Measurements from ENCODE around the gene TREML2. TPM values are rescaled to one million over a fixed set of nuclear protein-coding genes. Genes with fewer than 3 reads are reported as not detected.

Gene TREML2
- total RNA-seq, 2 donors from 2014 or later, result 0.19 to 0.28 TPM

- intact Hi-C loops (cut with DNase I), result no loop called here
- DNase-seq (ENCODE audit: low spot score), result no peak
Measured at GRCh38 chr6:41157323-41157722, 43.6 kb downstream of the TREML2 start.

- intact Hi-C loops (cut with DNase I), result no loop called here
- no peak for DNase-seq (ENCODE audit: low spot score)
Measured at GRCh38 chr6:41156771-41157170, 44.2 kb downstream of the TREML2 start.

- intact Hi-C loops (cut with DNase I), result no loop called here
- no peak for DNase-seq (ENCODE audit: low spot score)
Measured at GRCh38 chr6:41156001-41156400, 44.9 kb downstream of the TREML2 start.

- intact Hi-C loops (cut with DNase I), result no loop called here
- no peak for DNase-seq (ENCODE audit: low spot score)
Measured at GRCh38 chr6:41155132-41155805, 45.7 kb downstream of the TREML2 start.

- intact Hi-C loops (cut with DNase I), result no loop called here
- no peak for DNase-seq (ENCODE audit: low spot score)
Measured at GRCh38 chr6:41153992-41154625, 46.8 kb downstream of the TREML2 start, which contains the start of gene TREML1. TREML1 (minus strand) TSS chr6:41154347; CDS start chr6:41154288, 59 bp downstream.

- intact Hi-C loops (cut with DNase I), result no loop called here
- DNase-seq (ENCODE audit: low spot score), result no peak
Measured at GRCh38 chr6:41153451-41153850, 47.5 kb downstream of the TREML2 start.

- intact Hi-C loops (cut with DNase I), result no loop called here
- DNase-seq (ENCODE audit: low spot score), result no peak
Measured at GRCh38 chr6:41150671-41151070, 50.3 kb downstream of the TREML2 start.

- intact Hi-C loops (cut with DNase I), result no loop called here
- no peak for DNase-seq (ENCODE audit: low spot score)
Measured at GRCh38 chr6:41147917-41148316, 53.0 kb downstream of the TREML2 start.

Other genes with a start within 250 kb of the TREML2 start
- gene UNC5CL, start 161.9 kb downstream of the TREML2 start, total RNA-seq, result under 1 TPM; 0.42 to 0.52 TPM
- not detected for gene TSPO2, start 158.7 kb downstream of the TREML2 start, total RNA-seq
- gene APOBEC2, start 147.9 kb downstream of the TREML2 start, total RNA-seq, result under 1 TPM in 1 of 2 donors, not detected in 1; 0.43 TPM
- gene OARD1, start 128.8 kb downstream of the TREML2 start, total RNA-seq, result 10 to 100 TPM; 12.1 to 14.5 TPM
- 10 to 100 TPM in 1 of 2 donors, 1 to 10 TPM in 1; 8.4 to 10.6 TPM for gene NFYA, start 128.2 kb downstream of the TREML2 start, total RNA-seq
- under 1 TPM; 0.56 to 0.57 TPM for gene TREML1, start 46.8 kb downstream of the TREML2 start, total RNA-seq
- 1 to 10 TPM; 3.8 to 8.6 TPM for gene TREM2, start 38.0 kb downstream of the TREML2 start, total RNA-seq
- under 1 TPM in 1 of 2 donors, not detected in 1; 0.14 TPM for gene TREML4, start 27.2 kb upstream of the TREML2 start, total RNA-seq
- gene TREM1, start 85.5 kb upstream of the TREML2 start, total RNA-seq, result 1 to 10 TPM; 3.8 to 4.0 TPM
- gene NCR2, start 134.5 kb upstream of the TREML2 start, total RNA-seq, result not detected